NCI-H526 (cell line): ENCODE results near the gene IGSF11.
"Not testable (repeated sequence)": the region's sequence is repeated elsewhere in the genome, so short reads cannot be mapped to it uniquely, and the experiment has no call there.

Experiments
- DNase-seq, 2 experiments: peaks; one replicate each; lab custom pipeline; 2025; lab: John Stamatoyannopoulos, UW

The IGSF11 gene

GRCh38 chr3:118882353-118882947 lies 152.2 kb downstream of the IGSF11 start:
- peak; percentile 37 to 62 for DNase-seq

DNA sequence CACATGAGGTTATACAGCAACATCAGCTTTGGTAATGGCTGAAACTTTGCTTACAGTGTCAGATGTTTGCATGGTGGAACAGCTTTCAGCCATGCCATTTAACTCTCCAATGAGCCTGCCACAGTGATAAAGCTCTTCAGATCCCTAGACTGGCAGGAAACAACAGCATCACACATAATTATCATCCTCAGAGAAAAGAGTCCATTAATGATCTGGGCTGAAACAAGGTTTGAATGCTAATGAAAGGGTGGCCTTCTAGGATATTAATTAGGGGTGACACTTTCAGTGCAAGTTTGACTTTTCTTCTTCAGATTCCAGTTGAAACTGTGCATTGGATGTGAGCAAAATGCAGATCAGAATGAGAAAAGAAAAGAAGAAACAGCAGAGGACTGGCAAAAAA lies 166.6 kb downstream of the IGSF11 start:
- DNase-seq: no peak

GRCh38 chr3:118863731-118864322 lies 170.8 kb downstream of the IGSF11 start:
- no peak for DNase-seq

DNA sequence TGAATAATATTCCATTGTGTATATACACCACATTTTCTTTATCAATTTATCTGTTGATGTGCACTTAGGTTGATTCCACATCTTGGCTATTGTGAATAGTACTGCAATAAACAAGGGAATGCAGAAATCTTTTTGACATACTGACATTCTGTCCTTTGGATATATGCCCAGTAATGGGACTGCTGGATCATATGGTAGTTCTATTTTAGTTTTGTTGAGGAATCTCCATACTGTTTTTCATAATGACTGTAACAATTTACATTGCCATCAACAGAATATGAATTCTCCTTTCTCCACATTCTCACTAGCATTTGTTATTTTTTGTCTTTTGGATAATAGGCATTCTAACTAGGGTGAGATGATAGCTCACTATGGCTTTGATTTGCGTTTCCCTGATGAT lies 174.7 kb downstream of the IGSF11 start:
- no peak for DNase-seq

- not testable (repeated sequence) for DNase-seq
Measured at GRCh38 chr3:118851466-118852193, 183.0 kb downstream of the IGSF11 start.

DNA sequence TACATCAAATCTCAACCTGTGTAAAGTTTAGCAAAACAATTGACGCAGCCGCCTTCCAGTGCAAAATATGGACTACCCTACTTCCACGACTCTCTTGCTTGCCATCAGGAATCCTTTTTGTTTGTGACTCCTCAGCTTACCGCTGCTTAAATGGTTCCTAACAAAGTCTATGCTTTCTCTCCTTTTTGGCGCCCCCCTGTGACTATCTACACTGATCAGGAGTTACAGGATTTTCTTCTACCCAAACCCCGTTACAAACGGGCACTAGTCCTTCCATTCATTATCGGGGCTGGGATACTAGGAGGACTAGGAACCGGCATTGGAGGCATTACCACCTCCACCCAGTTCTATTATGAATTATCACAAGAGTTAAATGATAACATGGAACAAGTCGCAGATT lies 184.0 kb downstream of the IGSF11 start:
- DNase-seq: no peak
